ENCODE data around the gene MINAR1. TPM values are rescaled to one million over a fixed set of nuclear protein-coding genes. Genes with fewer than 3 reads are reported as not detected.

MINAR1 gene
- total RNA-seq, 1 experiment from 2014 or later = 1.4 TPM

DNA sequence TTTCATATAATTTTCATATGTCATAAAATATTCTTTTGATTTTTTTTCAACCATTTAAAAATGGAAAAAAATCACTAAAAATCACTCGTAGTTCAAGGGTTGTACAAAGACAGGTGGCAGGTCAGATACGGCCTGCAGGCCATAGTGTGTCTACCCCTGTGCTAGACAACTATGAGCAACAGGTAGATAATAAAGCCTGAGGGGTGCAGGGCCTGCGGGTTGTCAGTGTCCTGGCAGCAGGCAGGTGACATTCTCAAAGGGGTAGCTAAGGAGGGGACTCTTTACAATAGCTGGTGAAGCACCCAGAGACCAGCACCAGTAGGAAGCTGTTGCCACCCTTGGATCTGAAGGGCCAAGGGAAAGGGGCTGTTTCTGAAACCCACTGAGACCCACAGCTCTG lies 34.4 kb downstream of the MINAR1 start (continued):
- TF ChIP-seq, protein P1, sequence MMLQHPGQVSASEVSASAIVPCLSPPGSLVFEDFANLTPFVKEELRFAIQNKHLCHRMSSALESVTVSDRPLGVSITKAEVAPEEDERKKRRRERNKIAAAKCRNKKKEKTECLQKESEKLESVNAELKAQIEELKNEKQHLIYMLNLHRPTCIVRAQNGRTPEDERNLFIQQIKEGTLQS (CRISPR knock-in tag; conservative IDR thresholded peaks at IDR 0.05) = no peak
- no peak for TF ChIP-seq EMX1 (CRISPR knock-in tag; IDR thresholded peaks at IDR 0.05)

DNA sequence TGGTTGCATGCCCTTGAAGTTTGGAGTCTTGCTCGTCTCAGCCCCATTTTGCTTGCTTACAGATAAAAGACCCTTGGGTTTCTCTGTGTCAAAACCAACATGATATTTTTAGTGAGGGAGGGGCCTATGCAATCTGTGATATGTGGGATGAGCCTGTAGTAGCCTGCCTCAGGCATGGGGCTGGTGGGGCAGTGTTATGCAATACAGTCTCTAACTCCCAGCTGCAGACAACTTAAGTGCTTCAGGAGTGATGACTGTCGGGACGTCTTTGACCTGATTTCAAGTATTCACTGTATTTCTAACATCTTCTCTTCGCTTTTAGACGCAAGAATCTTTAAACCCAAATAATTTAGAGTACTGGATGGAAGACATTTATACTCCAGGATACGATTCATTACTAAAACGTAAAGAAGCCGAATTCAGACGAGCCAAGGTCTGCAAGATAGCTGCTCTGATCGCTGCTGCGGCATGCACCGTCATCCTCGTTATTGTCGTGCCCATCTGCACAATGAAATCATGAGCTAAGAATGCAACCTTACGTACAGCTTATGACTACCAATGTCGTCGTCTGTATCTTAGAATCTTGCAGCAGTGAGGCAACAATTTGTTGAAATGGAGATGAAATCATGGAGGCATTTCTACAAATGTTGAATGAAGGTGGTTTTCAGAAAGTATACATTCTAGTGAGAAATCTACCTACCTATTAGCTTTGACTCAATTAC lies 35.9 kb downstream of the MINAR1 start:
- no peaks in the 10 kb centered on the region for H3K36me3 Mint-ChIP-seq
- H3K27me3 Mint-ChIP-seq (ENCODE audit: low read depth) = no peaks in the 10 kb centered on the region
- ChIA-PET CTCF (interaction anchor here (1.1 to 1.2 kb wide), 2 partner anchors 87 to 129 kb away, joined by 4 read pairs; no protein-coding TSS in a partner anchor), POLR2A (no interaction called here)
- no peaks in the 10 kb centered on the region for H3K9me3 Mint-ChIP-seq
- ATAC-seq (no peak), DNase-seq (ENCODE audit: low spot score) (no peak)
- TF ChIP-seq, protein P2, sequence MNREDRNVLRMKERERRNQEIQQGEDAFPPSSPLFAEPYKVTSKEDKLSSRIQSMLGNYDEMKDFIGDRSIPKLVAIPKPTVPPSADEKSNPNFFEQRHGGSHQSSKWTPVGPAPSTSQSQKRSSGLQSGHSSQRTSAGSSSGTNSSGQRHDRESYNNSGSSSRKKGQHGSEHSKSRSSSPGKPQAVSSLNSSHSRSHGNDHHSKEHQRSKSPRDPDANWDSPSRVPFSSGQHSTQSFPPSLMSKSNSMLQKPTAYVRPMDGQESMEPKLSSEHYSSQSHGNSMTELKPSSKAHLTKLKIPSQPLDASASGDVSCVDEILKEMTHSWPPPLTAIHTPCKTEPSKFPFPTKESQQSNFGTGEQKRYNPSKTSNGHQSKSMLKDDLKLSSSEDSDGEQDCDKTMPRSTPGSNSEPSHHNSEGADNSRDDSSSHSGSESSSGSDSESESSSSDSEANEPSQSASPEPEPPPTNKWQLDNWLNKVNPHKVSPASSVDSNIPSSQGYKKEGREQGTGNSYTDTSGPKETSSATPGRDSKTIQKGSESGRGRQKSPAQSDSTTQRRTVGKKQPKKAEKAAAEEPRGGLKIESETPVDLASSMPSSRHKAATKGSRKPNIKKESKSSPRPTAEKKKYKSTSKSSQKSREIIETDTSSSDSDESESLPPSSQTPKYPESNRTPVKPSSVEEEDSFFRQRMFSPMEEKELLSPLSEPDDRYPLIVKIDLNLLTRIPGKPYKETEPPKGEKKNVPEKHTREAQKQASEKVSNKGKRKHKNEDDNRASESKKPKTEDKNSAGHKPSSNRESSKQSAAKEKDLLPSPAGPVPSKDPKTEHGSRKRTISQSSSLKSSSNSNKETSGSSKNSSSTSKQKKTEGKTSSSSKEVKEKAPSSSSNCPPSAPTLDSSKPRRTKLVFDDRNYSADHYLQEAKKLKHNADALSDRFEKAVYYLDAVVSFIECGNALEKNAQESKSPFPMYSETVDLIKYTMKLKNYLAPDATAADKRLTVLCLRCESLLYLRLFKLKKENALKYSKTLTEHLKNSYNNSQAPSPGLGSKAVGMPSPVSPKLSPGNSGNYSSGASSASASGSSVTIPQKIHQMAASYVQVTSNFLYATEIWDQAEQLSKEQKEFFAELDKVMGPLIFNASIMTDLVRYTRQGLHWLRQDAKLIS (CRISPR knock-in tag; IDR thresholded peaks at IDR 0.05; ENCODE audit: borderline replicate concordance) = no peak
- TF ChIP-seq FOXP1 (CRISPR knock-in tag; IDR thresholded peaks at IDR 0.05; ENCODE audit: borderline replicate concordance) (no peak), NR1H2 (CRISPR knock-in tag; IDR thresholded peaks at IDR 0.05) (no peak)
- no peak overlapping the region for H3K4me3 Mint-ChIP-seq
- no peak overlapping the region for H3K27ac Mint-ChIP-seq
- H3K4me1 Mint-ChIP-seq = no peaks in the 10 kb centered on the region

DNA sequence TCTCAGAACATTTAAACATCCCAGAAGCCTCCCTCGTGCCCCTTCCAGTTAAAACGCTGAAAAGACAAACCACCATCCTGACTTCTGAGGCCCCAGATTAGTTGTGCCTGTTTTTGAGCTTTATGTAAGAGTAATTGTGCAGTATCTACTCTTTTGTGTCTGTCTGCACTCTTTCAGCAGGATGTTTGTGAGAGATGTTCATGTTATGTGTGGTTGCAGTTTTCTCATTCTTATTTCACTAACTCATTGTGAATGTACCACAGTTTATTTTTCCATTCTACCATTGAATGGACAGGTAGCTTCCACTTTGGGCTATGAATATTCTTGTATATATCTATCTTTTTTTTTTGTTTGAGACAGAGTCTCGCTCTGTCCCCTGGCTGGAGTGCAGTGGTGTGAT lies 40.3 kb downstream of the MINAR1 start:
- Mint-ChIP-seq H3K4me3 (no peak overlapping the region), H3K9me3 (no peaks in the 10 kb centered on the region), H3K4me1 (no peaks in the 10 kb centered on the region), H3K27ac (no peak overlapping the region), H3K27me3 (ENCODE audit: low read depth) (no peaks in the 10 kb centered on the region), H3K36me3 (no peaks in the 10 kb centered on the region)
- ChIA-PET CTCF (no interaction called here), POLR2A (no interaction called here)
- ATAC-seq (no peak), DNase-seq (ENCODE audit: low spot score) (no peak)
- TF ChIP-seq, protein P3, sequence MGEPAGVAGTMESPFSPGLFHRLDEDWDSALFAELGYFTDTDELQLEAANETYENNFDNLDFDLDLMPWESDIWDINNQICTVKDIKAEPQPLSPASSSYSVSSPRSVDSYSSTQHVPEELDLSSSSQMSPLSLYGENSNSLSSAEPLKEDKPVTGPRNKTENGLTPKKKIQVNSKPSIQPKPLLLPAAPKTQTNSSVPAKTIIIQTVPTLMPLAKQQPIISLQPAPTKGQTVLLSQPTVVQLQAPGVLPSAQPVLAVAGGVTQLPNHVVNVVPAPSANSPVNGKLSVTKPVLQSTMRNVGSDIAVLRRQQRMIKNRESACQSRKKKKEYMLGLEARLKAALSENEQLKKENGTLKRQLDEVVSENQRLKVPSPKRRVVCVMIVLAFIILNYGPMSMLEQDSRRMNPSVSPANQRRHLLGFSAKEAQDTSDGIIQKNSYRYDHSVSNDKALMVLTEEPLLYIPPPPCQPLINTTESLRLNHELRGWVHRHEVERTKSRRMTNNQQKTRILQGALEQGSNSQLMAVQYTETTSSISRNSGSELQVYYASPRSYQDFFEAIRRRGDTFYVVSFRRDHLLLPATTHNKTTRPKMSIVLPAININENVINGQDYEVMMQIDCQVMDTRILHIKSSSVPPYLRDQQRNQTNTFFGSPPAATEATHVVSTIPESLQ (CRISPR knock-in tag; IDR thresholded peaks at IDR 0.05) = no peak
- TF ChIP-seq NFATC4 (CRISPR knock-in tag; IDR thresholded peaks at IDR 0.05) (no peak), ZNF232 (CRISPR knock-in tag; IDR thresholded peaks at IDR 0.05) (no peak), IRF2 (CRISPR knock-in tag; IDR thresholded peaks at IDR 0.05; ENCODE audit: borderline replicate concordance, low read depth) (no peak)
- TF ChIP-seq, protein P4, sequence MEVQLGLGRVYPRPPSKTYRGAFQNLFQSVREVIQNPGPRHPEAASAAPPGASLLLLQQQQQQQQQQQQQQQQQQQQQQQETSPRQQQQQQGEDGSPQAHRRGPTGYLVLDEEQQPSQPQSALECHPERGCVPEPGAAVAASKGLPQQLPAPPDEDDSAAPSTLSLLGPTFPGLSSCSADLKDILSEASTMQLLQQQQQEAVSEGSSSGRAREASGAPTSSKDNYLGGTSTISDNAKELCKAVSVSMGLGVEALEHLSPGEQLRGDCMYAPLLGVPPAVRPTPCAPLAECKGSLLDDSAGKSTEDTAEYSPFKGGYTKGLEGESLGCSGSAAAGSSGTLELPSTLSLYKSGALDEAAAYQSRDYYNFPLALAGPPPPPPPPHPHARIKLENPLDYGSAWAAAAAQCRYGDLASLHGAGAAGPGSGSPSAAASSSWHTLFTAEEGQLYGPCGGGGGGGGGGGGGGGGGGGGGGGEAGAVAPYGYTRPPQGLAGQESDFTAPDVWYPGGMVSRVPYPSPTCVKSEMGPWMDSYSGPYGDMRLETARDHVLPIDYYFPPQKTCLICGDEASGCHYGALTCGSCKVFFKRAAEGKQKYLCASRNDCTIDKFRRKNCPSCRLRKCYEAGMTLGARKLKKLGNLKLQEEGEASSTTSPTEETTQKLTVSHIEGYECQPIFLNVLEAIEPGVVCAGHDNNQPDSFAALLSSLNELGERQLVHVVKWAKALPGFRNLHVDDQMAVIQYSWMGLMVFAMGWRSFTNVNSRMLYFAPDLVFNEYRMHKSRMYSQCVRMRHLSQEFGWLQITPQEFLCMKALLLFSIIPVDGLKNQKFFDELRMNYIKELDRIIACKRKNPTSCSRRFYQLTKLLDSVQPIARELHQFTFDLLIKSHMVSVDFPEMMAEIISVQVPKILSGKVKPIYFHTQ (CRISPR knock-in tag; IDR thresholded peaks at IDR 0.05) = no peak

DNA sequence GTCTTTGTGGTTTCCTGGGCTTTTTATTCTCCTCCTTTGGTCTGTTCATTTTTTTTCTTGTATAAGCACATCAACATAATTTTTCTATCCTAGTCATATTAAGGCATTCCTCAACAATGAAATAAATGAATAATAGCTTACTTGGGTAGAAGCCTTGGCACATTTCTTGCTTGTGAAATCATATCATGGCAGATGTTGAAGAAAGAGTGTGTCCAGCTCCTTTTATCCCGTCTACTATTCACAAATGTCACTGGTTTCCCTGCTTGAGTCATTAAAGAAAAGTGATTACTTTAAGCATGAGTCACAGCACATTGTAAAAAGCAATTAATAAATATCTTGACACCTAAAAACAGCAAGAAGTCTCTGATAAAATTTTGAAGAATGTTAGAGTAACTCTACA lies 42.1 kb downstream of the MINAR1 start:
- Mint-ChIP-seq H3K4me1 (no peaks in the 10 kb centered on the region), H3K9me3 (no peaks in the 10 kb centered on the region), H3K27ac (no peak overlapping the region), H3K4me3 (no peak overlapping the region), H3K27me3 (ENCODE audit: low read depth) (no peaks in the 10 kb centered on the region), H3K36me3 (no peaks in the 10 kb centered on the region)
- ATAC-seq (no peak), DNase-seq (ENCODE audit: low spot score) (no peak)
- ChIA-PET POLR2A (no interaction called here), CTCF (interaction anchor here (1.6 kb wide), 1 partner anchor 122 kb away, joined by 3 read pairs; no protein-coding TSS in a partner anchor)
- TF ChIP-seq, protein P5, sequence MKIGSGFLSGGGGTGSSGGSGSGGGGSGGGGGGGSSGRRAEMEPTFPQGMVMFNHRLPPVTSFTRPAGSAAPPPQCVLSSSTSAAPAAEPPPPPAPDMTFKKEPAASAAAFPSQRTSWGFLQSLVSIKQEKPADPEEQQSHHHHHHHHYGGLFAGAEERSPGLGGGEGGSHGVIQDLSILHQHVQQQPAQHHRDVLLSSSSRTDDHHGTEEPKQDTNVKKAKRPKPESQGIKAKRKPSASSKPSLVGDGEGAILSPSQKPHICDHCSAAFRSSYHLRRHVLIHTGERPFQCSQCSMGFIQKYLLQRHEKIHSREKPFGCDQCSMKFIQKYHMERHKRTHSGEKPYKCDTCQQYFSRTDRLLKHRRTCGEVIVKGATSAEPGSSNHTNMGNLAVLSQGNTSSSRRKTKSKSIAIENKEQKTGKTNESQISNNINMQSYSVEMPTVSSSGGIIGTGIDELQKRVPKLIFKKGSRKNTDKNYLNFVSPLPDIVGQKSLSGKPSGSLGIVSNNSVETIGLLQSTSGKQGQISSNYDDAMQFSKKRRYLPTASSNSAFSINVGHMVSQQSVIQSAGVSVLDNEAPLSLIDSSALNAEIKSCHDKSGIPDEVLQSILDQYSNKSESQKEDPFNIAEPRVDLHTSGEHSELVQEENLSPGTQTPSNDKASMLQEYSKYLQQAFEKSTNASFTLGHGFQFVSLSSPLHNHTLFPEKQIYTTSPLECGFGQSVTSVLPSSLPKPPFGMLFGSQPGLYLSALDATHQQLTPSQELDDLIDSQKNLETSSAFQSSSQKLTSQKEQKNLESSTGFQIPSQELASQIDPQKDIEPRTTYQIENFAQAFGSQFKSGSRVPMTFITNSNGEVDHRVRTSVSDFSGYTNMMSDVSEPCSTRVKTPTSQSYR (CRISPR knock-in tag; IDR thresholded peaks at IDR 0.05) = no peak
- TF ChIP-seq, protein P6, sequence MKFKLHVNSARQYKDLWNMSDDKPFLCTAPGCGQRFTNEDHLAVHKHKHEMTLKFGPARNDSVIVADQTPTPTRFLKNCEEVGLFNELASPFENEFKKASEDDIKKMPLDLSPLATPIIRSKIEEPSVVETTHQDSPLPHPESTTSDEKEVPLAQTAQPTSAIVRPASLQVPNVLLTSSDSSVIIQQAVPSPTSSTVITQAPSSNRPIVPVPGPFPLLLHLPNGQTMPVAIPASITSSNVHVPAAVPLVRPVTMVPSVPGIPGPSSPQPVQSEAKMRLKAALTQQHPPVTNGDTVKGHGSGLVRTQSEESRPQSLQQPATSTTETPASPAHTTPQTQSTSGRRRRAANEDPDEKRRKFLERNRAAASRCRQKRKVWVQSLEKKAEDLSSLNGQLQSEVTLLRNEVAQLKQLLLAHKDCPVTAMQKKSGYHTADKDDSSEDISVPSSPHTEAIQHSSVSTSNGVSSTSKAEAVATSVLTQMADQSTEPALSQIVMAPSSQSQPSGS (CRISPR knock-in tag; IDR thresholded peaks at IDR 0.05; ENCODE audit: borderline replicate concordance, low read depth) = no peak
- TF ChIP-seq ZNF317 (CRISPR knock-in tag; IDR thresholded peaks at IDR 0.05; ENCODE audit: borderline replicate concordance, low read depth) (no peak), ZNF671 (CRISPR knock-in tag; IDR thresholded peaks at IDR 0.05) (no peak), NR1H2 (CRISPR knock-in tag; IDR thresholded peaks at IDR 0.05) (no peak), RELA (CRISPR knock-in tag; IDR thresholded peaks at IDR 0.05; ENCODE audit: borderline replicate concordance) (no peak), TEAD4 (CRISPR knock-in tag; IDR thresholded peaks at IDR 0.05) (no peak)

All from WTC11 (cell line).